ENCODE data around the gene HCFC1.
"Not testable (repeated sequence)": the region's sequence is repeated elsewhere in the genome, so short reads cannot be mapped to it uniquely, and the experiment has no call there.

HCFC1 gene

GRCh38 chrX:154010330-154011087 is 38.9 kb upstream of the HCFC1 start:
- in situ Hi-C loops (cut with HindIII; ENCODE audit: low sequenced_read_pairs), result no loop called here

- in situ Hi-C loops (cut with HindIII; ENCODE audit: low sequenced_read_pairs), result no loop called here
These were observed 36.9 kb upstream of the HCFC1 start for GRCh38 chrX:154008521-154008920.

GRCh38 chrX:154006947-154007346 is 35.3 kb upstream of the HCFC1 start:
- in situ Hi-C loops (cut with HindIII; ENCODE audit: low sequenced_read_pairs), result no loop called here

- in situ Hi-C loops (cut with HindIII; ENCODE audit: low sequenced_read_pairs), result no loop called here
These were observed 32.7 kb upstream of the HCFC1 start for GRCh38 chrX:154004315-154004714.

GRCh38 chrX:154002215-154002719 is 30.6 kb upstream of the HCFC1 start:
- in situ Hi-C loops (cut with HindIII; ENCODE audit: low sequenced_read_pairs), result no loop called here

- in situ Hi-C loops (cut with HindIII; ENCODE audit: low sequenced_read_pairs), result no loop called here
These were observed 28.4 kb upstream of the HCFC1 start for GRCh38 chrX:154000051-154000450.

GRCh38 chrX:153999359-154000037 is 27.9 kb upstream of the HCFC1 start:
- in situ Hi-C loops (cut with HindIII; ENCODE audit: low sequenced_read_pairs), result no loop called here

- in situ Hi-C loops (cut with HindIII; ENCODE audit: low sequenced_read_pairs), result no loop called here
These were observed 23.9 kb upstream of the HCFC1 start for GRCh38 chrX:153995504-153995903.

- in situ Hi-C loops (cut with HindIII; ENCODE audit: low sequenced_read_pairs), result not testable (repeated sequence)
These were observed 22.8 kb upstream of the HCFC1 start for GRCh38 chrX:153994398-153994797.

- in situ Hi-C loops (cut with HindIII; ENCODE audit: low sequenced_read_pairs), result no loop called here
These were observed 22.4 kb upstream of the HCFC1 start for GRCh38 chrX:153993978-153994377.

GRCh38 chrX:153993079-153993478 is 21.5 kb upstream of the HCFC1 start:
- in situ Hi-C loops (cut with HindIII; ENCODE audit: low sequenced_read_pairs), result no loop called here

- in situ Hi-C loops (cut with HindIII; ENCODE audit: low sequenced_read_pairs), result no loop called here
These were observed 20.6 kb upstream of the HCFC1 start for GRCh38 chrX:153992180-153992579.

GRCh38 chrX:153991013-153991580 is 19.5 kb upstream of the HCFC1 start:
- in situ Hi-C loops (cut with HindIII; ENCODE audit: low sequenced_read_pairs), result no loop called here

- in situ Hi-C loops (cut with HindIII; ENCODE audit: low sequenced_read_pairs), result no loop called here
These were observed 18.5 kb upstream of the HCFC1 start for GRCh38 chrX:153989973-153990655.

GRCh38 chrX:153988493-153988892 is 16.9 kb upstream of the HCFC1 start:
- in situ Hi-C loops (cut with HindIII; ENCODE audit: low sequenced_read_pairs), result no loop called here

- in situ Hi-C loops (cut with HindIII; ENCODE audit: low sequenced_read_pairs), result no loop called here
These were observed 12.9 kb upstream of the HCFC1 start for GRCh38 chrX:153984351-153985178.

GRCh38 chrX:153983321-153983801 is 11.7 kb upstream of the HCFC1 start:
- in situ Hi-C loops (cut with HindIII; ENCODE audit: low sequenced_read_pairs), result no loop called here

- in situ Hi-C loops (cut with HindIII; ENCODE audit: low sequenced_read_pairs), result no loop called here
These were observed 10.3 kb upstream of the HCFC1 start for GRCh38 chrX:153981771-153982533.

GRCh38 chrX:153981231-153981630 is 9.6 kb upstream of the HCFC1 start:
- in situ Hi-C loops (cut with HindIII; ENCODE audit: low sequenced_read_pairs), result no loop called here

- in situ Hi-C loops (cut with HindIII; ENCODE audit: low sequenced_read_pairs), result not testable (repeated sequence)
These were observed 8.8 kb upstream of the HCFC1 start for GRCh38 chrX:153980394-153980793.
